GM19240 (cell line): Measurements from ENCODE around the gene CASKIN1.

ENCODE experiments used
- DNase-seq: peaks from one replicate; pipeline ENCODE4 v3.0.0; 2011; ENCODE audit warnings: low spot score; ENCODE audit not compliant: insufficient read length

The CASKIN1 gene

GRCh38 chr16:2178321-2179106 lies 17.9 kb downstream of the CASKIN1 start:
- no peak for DNase-seq

DNA sequence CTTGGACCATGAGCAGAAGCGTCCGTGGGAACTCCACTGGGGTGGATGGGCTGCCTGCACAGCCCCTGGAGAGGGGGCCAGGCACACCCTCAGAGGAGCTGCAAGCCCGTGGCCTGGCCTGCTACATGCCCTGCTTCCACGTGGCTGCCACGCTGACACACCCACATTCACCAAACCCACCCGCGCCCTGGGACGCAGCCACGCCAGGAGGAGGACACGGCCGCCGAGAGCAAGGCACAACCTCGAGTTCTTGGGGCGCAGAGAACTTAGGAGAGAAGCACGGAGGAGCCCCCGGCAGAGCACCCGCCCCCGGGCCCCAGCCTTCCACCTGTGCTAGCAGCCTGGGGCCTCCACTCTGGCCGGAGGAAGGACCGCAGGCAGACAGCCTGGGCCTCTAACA lies 18.8 kb downstream of the CASKIN1 start:
- DNase-seq = no peak

DNA sequence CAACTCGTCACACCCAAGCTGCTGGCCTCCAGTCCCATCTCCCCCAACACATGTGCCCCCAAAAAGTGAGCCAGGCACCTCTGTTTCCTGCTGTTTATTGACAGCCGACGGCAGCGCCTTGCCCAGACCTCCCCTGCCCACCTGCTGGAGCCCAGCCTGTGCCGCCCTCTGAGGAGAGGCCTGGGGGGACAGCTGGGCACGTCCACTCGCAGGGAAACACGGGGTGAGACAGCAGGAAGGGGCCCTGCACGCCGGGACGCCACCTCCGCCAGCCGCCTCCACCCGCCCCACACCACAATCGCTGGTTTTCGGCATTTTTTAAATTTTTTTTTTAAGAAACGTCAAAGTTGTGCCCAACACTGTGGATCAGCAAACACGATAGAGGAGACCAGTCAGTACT lies 19.3 kb downstream of the CASKIN1 start:
- no peak for DNase-seq

- no peak for DNase-seq
Measured at GRCh38 chr16:2176047-2176446, 20.4 kb downstream of the CASKIN1 start.

DNA sequence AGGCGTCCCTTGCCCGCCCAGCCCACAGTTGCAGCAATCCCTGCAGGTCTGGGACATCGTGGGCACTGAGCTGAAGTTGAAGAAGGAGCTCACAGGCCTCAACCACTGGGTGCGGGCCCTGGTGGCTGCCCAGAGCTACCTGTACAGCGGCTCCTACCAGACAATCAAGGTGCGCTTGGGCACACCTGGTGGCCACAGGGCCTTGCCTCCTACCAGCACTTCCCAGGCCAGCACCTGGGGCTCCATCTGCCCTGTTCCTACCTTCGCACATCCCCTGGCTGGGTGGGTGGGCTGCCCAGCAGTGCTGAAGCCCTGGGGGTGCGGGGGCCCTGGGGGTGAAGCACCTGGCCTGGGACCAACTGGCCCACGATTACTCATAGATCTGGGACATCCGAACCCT lies 21.0 kb downstream of the CASKIN1 start:
- no peak for DNase-seq

DNA sequence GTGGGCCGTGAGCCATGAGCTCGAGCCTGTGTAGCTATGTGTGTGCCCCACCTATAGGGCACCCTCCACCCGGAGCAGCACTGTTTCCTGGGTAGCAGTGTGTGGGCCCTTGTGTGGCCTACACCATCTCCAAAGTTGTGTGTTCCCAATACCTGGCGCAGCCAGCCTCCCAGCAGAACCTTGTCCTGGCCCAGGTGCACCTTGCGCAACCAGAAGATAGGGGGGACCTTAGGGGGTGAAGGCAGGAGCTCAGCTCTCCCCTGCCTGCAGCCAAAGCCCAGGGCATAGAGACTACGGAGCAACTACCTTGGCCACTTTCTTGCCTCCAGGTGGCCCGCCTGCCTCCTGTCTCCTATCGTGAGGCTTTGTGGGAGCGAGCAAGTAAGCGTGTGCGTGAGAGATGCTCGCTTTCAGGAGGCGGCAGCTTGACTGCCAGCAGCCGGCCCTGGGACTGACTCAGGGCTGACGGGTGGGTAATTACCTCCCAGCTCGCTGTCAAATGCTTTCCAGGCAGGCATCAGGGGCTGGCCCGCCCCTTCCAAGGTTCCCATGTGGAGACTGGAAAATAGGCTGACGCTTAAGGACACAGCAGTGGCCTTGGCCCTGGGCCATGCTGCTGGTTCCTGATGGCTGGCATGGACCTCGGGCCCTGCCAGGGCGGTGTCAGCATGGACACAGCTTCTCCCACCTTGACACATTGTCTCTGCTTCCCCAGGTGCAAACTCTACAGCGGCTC lies 21.8 kb downstream of the CASKIN1 start:
- DNase-seq = no peak

DNA sequence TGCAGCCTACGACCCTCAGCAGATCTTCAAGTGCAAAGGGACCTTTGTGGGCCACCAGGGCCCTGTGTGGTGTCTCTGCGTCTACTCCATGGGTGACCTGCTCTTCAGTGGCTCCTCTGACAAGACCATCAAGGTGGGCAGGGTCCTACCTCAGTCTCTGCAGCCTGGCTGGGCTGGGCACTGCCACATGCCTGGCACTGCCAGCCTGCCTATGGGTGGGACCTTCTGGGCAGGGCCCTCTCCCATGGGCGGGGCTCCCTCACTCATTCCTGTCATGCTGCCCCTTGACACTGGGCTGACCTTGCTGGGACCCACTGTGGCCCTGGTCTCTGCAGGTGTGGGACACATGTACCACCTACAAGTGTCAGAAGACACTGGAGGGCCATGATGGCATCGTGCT lies 22.5 kb downstream of the CASKIN1 start:
- DNase-seq = no peak

GRCh38 chr16:2173366-2173765 lies 23.0 kb downstream of the CASKIN1 start:
- DNase-seq = no peak

- no peak for DNase-seq
Measured at GRCh38 chr16:2172688-2173335, 23.6 kb downstream of the CASKIN1 start.

GRCh38 chr16:2171601-2172178 lies 24.7 kb downstream of the CASKIN1 start:
- no peak for DNase-seq

GRCh38 chr16:2170587-2171435 lies 25.6 kb downstream of the CASKIN1 start:
- no peak for DNase-seq

DNA sequence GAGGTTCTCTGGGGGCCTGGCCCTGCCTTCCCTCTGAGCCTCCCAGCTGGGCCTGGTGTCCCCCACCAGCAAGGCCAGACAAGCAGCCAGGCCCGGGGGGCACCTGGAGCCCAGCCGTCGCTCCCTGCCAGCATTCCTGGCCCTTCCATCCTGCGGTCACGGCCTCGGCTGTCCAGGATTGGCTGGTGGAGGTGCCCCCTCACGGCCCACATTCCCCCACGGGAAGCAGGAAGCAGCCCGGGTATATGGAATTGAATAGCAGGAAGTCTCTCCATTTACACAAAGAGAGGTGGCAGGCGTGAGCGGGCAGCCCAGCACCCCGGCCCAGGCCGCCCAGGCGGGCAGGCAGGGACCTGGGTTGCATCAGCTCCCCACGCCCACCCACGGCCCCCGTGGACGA lies 26.3 kb downstream of the CASKIN1 start:
- no peak for DNase-seq

DNA sequence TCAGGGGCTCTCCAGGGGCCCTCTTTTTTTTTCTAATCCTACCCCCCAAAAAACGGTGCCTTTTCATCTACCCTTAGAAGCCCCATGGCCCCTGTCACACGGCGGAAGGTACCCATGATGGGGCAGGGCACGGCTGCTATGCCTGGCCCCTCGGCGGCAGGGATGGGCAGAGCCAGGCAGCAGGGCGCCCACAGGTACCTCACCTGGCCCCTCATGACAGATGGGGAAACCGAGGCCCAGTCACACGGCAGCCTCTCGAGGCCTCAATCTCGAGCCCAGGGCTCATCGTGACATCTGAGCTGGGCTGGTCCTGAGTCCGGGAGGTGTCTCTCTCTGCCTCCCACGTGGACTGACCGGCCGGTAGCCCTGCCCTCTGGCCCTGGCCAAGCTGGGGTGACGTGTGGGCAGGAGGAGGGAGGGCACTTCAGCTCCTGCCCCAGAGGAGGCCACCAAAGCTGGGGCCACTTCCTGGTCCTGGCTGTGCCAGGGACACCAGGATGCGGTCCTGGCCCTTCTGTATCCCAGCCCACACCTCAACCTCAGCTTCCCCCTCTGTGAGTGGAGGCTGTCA lies 29.3 kb downstream of the CASKIN1 start:
- no peak for DNase-seq

DNA sequence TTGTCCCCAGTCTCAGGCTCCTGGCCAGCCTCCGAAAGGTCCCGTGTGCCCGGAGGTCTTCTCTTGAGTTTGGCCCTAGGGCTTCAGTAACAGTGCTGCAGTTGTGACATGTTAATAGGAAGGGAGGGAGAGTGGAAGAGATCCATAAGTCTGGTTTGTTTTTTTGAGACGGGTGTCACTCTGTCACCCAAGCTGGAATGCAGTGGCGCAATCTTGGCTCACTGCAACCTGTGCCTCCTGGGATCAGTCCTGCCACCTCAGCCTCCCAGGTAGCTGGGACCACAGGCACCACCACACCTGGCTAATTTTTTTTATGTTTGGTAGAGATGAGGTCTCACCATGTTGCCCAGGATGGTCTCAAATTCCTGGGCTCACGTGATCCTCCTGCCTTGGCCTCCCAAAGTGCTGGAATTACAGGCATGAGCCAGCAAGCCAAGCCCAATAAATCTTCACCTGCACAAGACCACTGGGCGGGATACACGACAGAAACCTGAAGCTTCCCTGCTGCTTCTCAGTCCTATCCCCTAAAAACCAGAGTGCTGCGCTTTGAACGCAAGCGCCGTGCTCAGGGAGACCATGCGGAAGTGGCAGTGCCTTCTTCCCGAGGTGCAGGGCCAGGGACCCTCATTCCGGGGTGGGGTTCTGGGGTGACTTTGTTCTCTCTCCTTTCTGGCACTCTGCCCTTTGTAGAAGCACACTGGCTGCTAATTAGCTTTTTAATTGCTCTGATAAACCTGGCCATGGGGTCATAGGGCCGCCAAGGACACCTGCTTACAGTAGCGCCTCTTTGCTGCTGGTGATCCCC lies 29.9 kb downstream of the CASKIN1 start:
- DNase-seq = no peak

DNA sequence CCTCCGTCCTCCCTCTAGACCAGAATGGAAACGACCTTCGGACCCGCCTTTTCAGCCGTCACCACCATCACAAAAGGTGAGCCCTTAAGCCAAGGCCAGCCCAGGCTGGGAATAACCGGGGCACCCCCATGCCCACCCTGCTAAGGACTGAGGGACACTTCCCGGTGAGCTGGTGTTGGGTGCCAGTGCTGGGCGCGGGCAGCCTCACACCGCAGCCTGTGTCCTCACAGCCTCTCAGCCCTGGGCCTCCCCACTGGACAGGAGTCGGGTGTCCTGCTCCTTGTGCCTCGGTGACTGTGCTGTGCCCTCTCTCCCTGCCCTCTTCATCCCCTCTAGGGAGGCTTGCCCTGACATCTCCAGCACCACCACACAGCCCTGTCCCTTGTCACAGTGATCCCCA lies 30.5 kb downstream of the CASKIN1 start:
- DNase-seq = no peak

- DNase-seq = no peak
Measured at GRCh38 chr16:2163211-2163881, 33.1 kb downstream of the CASKIN1 start.

GRCh38 chr16:2162676-2163118 lies 33.7 kb downstream of the CASKIN1 start:
- no peak for DNase-seq

GRCh38 chr16:2161911-2162310 lies 34.5 kb downstream of the CASKIN1 start:
- no peak for DNase-seq

- DNase-seq = no peak
Measured at GRCh38 chr16:2160915-2161551, 35.4 kb downstream of the CASKIN1 start.
